ENCODE measurements around the gene SEC62. TPM values are rescaled to one million over a fixed set of nuclear protein-coding genes. Genes with fewer than 3 reads are reported as not detected.

The SEC62 gene
- total RNA-seq, 1 donor from 2014 or later = 27.1 TPM

- FAIRE-seq = no peak
- H3K36me3 ChIP-seq (ENCODE audit: control insufficient read depth, insufficient read depth, low read length) = no peaks in the 10 kb centered on the region
Measured at GRCh38 chr3:169946336-169946735, 20.3 kb upstream of the SEC62 start.

GRCh38 chr3:169948559-169949448 lies 17.8 kb upstream of the SEC62 start:
- Histone ChIP-seq H3K36me3 (ENCODE audit: control insufficient read depth, insufficient read depth, low read length) (no peaks in the 10 kb centered on the region), H3K4me3 (ENCODE audit: low read depth, low read length) (no peak overlapping the region), H3K27me3 (ENCODE audit: control insufficient read depth, insufficient read depth, low read length) (no peaks in the 10 kb centered on the region)
- DNase-seq (ENCODE audit: low read depth) = no peak
- no peak for FAIRE-seq
- TF ChIP-seq CTCF (IDR thresholded peaks at IDR 0.05; ENCODE audit: insufficient read depth, low read length, severe bottlenecking) = no peak

More at GRCh38 chr3:169946336-169946735, 20.3 kb upstream of the SEC62 start:
- Histone ChIP-seq H3K4me3 (ENCODE audit: low read depth, low read length) (no peak overlapping the region), H3K27me3 (ENCODE audit: control insufficient read depth, insufficient read depth, low read length) (no peaks in the 10 kb centered on the region)
- no peak for DNase-seq (ENCODE audit: low read depth)
- TF ChIP-seq CTCF (IDR thresholded peaks at IDR 0.05; ENCODE audit: insufficient read depth, low read length, severe bottlenecking) = no peak

- H3K27me3 ChIP-seq (ENCODE audit: control insufficient read depth, insufficient read depth, low read length) = no peaks in the 10 kb centered on the region
- H3K4me3 ChIP-seq (ENCODE audit: low read depth, low read length) = no peak overlapping the region
- H3K36me3 ChIP-seq (ENCODE audit: control insufficient read depth, insufficient read depth, low read length) = no peaks in the 10 kb centered on the region
- FAIRE-seq (no peak), DNase-seq (ENCODE audit: low read depth) (peak; percentile 35)
- TF ChIP-seq CTCF (IDR thresholded peaks at IDR 0.05; ENCODE audit: insufficient read depth, low read length, severe bottlenecking) = no peak
Measured at GRCh38 chr3:169952045-169952444, 14.6 kb upstream of the SEC62 start.

GRCh38 chr3:169953462-169954141 lies 13.0 kb upstream of the SEC62 start:
- FAIRE-seq (no peak), DNase-seq (ENCODE audit: low read depth) (no peak)
- TF ChIP-seq CTCF (IDR thresholded peaks at IDR 0.05; ENCODE audit: insufficient read depth, low read length, severe bottlenecking) = no peak
- Histone ChIP-seq H3K27me3 (ENCODE audit: control insufficient read depth, insufficient read depth, low read length) (no peaks in the 10 kb centered on the region), H3K4me3 (ENCODE audit: low read depth, low read length) (no peak overlapping the region), H3K36me3 (ENCODE audit: control insufficient read depth, insufficient read depth, low read length) (no peaks in the 10 kb centered on the region)

GRCh38 chr3:169954142-169954756 lies 12.4 kb upstream of the SEC62 start:
- DNase-seq (ENCODE audit: low read depth) (no peak), FAIRE-seq (no peak)
- Histone ChIP-seq H3K36me3 (ENCODE audit: control insufficient read depth, insufficient read depth, low read length) (no peaks in the 10 kb centered on the region), H3K4me3 (ENCODE audit: low read depth, low read length) (no peak overlapping the region), H3K27me3 (ENCODE audit: control insufficient read depth, insufficient read depth, low read length) (no peaks in the 10 kb centered on the region)
- no peak for TF ChIP-seq CTCF (IDR thresholded peaks at IDR 0.05; ENCODE audit: insufficient read depth, low read length, severe bottlenecking)
